T-helper 1 cell treated with Interleukin-12 subunit alpha and Interleukin-12 subunit beta and Interleukin-4 antibody, amounts not matched to agents 30 μg/mL and 1 μg/mL, for 36 hours (primary cell): Measurements from ENCODE around the gene TMEM255B.

Source experiments
- H3K27ac Mint-ChIP-seq: one replicate; pipeline ENCODE4 v1.8.0; 2021; ENCODE audit warnings: mild to moderate bottlenecking, mixed read lengths
- H3K27me3 Mint-ChIP-seq: one replicate; pipeline ENCODE4 v1.8.0; 2021; ENCODE audit warnings: low read depth, mixed read lengths
- H3K36me3 Mint-ChIP-seq: one replicate; pipeline ENCODE4 v1.8.0; 2021; ENCODE audit warnings: low read depth, mixed read lengths
- H3K4me1 Mint-ChIP-seq: one replicate; pipeline ENCODE4 v1.8.0; 2021; ENCODE audit warnings: low read depth, mixed read lengths
- H3K4me3 Mint-ChIP-seq: one replicate; pipeline ENCODE4 v1.8.0; 2021; ENCODE audit warnings: mild to moderate bottlenecking, moderate library complexity, mixed read lengths
- H3K9me3 Mint-ChIP-seq: one replicate; pipeline ENCODE4 v1.8.0; 2021; ENCODE audit warnings: mixed read lengths

TMEM255B gene

DNA sequence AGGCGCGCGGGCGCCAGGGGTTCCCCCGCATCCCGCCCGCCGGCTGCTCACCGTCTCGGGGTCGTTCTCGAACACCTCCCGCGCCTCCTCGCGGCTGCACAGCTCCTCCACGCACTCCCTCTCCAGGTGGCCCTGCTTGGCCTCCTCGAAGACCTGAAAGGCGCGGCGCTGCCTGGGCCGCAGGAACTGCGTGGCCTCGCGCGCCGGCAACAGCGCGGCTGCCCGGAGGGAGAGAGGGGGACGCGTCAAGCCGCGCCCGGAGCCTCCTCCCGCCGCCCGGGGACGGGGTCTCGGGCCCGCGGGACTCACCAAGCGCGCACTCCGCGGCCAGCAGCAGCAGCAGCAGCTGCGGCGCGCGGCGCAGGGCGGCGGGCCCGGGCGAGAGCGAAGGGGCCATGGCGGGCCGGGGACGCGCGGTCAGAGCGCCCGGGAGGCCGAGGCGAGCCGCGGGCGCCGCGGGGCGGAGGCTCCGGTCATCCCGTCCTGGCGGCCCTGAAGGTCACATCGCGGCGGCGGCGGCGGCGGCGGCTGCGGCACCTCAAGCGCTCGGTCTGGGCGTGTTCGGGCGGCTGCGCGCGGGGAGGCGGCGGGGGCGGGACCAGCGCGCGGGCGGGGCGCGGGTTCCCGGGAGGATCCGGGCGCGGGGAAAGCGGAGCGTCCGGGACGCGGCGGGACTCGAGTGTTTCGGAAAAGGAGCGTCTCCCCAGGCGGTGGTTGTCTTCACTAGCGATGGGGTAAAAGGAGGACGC, 104.7 kb downstream of the TMEM255B start, which contains the start of gene GAS6:
Gene GAS6, minus strand, starts transcription at position 553 of the 749 bp plus-strand sequence. Its CDS starts 156 bp downstream, at position 397.
- H3K4me1 Mint-ChIP-seq: peaks cover 10% of the 10 kb centered on the region
- no peak within 1 kb of the TSS for H3K27ac Mint-ChIP-seq
- peaks cover 12% of the 10 kb centered on the region for H3K9me3 Mint-ChIP-seq
- peaks cover 58% of the 10 kb centered on the region for H3K27me3 Mint-ChIP-seq
- H3K36me3 Mint-ChIP-seq: no peaks in the 10 kb centered on the region
- peak within 1 kb of the TSS; percentile 63 for H3K4me3 Mint-ChIP-seq

DNA sequence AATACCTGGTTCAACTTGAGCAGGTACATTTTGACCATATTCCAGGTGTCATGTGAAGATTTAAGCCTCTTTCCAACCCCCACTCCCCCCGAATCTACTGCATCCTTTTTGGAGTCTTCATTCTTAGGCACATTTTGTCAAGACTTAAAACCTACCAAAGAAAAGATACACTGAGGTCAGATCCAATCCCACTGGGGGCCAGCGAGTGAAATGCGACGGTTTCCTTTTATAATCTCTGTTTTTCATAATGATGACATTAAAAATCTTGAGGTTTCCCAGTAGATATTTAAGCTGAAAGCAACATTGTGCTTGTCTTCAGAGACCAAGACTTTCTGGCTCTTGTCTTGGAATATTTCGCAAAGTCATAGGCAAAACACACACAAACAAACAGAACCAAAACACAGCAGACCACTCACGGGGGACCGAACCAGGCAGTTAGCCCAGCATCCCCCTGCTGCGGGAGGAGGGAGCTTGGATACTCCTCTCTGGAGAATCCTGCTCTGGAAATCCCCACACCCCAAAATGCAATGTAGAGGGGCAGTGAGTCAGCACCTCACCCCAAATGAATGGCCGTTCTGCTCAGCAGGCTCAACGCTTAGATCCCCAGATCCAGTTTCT, 105.4 kb downstream of the TMEM255B start:
- no peaks in the 10 kb centered on the region for H3K36me3 Mint-ChIP-seq
- H3K9me3 Mint-ChIP-seq: peaks cover 6% of the 10 kb centered on the region
- peak overlapping the region; percentile 63 for H3K4me3 Mint-ChIP-seq
- peaks cover 10% of the 10 kb centered on the region for H3K4me1 Mint-ChIP-seq
- peaks cover 61% of the 10 kb centered on the region for H3K27me3 Mint-ChIP-seq
- no peak overlapping the region for H3K27ac Mint-ChIP-seq

DNA sequence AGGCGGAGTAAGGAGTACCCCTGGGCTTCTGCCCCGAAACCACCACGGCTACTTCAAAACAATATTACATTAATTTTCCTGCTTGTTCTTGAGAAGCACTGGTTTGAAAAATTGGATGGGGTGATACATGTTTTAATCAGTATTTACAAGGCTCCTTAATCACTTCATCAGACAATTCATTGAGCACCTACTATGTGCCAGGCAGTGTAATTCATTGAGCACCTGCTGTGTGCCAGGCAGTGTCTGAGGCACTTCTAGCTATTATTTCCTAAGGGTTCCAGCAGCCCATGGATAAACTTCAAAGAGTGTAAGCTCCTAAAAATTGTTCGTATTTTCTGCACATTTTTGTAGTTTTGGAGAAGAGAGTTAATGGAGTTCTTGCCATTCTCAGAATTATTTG, 106.4 kb downstream of the TMEM255B start:
- no peak overlapping the region for H3K4me3 Mint-ChIP-seq
- H3K4me1 Mint-ChIP-seq: peaks cover 10% of the 10 kb centered on the region
- no peak overlapping the region for H3K27ac Mint-ChIP-seq
- peaks cover 66% of the 10 kb centered on the region for H3K27me3 Mint-ChIP-seq
- peaks cover 4% of the 10 kb centered on the region for H3K9me3 Mint-ChIP-seq
- H3K36me3 Mint-ChIP-seq: no peaks in the 10 kb centered on the region
